Heart left ventricle (tissue), 13 donors: ENCODE results near the gene NCOA5.

Experiments used
- CTCF ChIP-seq, 12 donors: fragments of 200-600 bp; sonication (generic) in 4 of 12; IDR thresholded peaks; one replicate each; pipeline versions ENCODE4 v1.5.0 to v1.8.0; 2018 to 2022; ENCODE audit warnings: antibody characterized with exemption in 12 of 12, mild to moderate bottlenecking in 5 of 12
- POLR2A ChIP-seq, 2 donors: fragments of 450-650 bp; IDR thresholded peaks; one replicate each; pipeline ENCODE4 v1.6.1; 2017; ENCODE audit warnings: antibody characterized with exemption in 2 of 2, mild to moderate bottlenecking in 2 of 2, moderate library complexity in 2 of 2
- donor health status: ischemic (EF 13 %, LVEDD 7.1; RV severe dilation, severe dysfunction).
- donor health status: DM: no; HTN: yes; CAD: no.
- donor health status: DM: no; HTN: no; CAD: no.
- donor health status: ischemic (EF 25% LVEDD 6.9; RV normal size, moderate dysfunction).
- donor health status: ischemic (EF 25% LVEDD 5.7; RV mildly dilated, moderate dysfunction).
- donor health status: ischemic (EF 35%, LVEDD 5.7; RV mildly dilated, moderate dysfunction).
- donor health status: nonischemic (EF 11% LVEDD 7.7; RV severe dilation, severe dysfunction).
- donor health status: DM: yes; HTN: yes; CAD: no.
- donor health status: PGD.
- donor health status: ischemic (EF 29% LVEDD 5.4; RV normal size, mild dysfunction).
- donor health status: nonischemic (EF 23%, LVEDD 6.1; RV moderate dilation, normal function).

- TF ChIP-seq POLR2A (IDR thresholded peaks at IDR 0.05) (no peak), CTCF (IDR thresholded peaks at IDR 0.05) (no peak)
Measured at GRCh38 chr20:46084805-46085178, 5.0 kb downstream of the NCOA5 start.
